ENCODE results near the gene ATP5IF1. TPM values are rescaled to one million over a fixed set of nuclear protein-coding genes. Genes with fewer than 3 reads are reported as not detected.
A peak's percentile ranks its signal among the peaks of the same experiment; 100 is the strongest.

ATP5IF1 gene
- total and polyA plus RNA-seq, 2 donors: 220 to 431 TPM

- Histone ChIP-seq H3K27ac (ENCODE audit: low read depth in 1 of 2, low read length in 1 of 2) (no peak overlapping the region), H3K36me3 (ENCODE audit: control insufficient read depth in 2 of 2, insufficient read depth in 2 of 2, low read length in 1 of 2) (peaks cover 0 to 6% of the 10 kb centered on the region in 2 donors), H3K27me3 (ENCODE audit: control insufficient read depth in 2 of 2, insufficient read depth in 1 of 2, low read length in 1 of 2) (peaks cover 0 to 5% of the 10 kb centered on the region in 2 donors), H3K4me1 (ENCODE audit: control insufficient read depth in 2 of 2, insufficient read depth in 2 of 2, low read length in 2 of 2) (no peaks in the 10 kb centered on the region), H3K9me3 (ENCODE audit: control insufficient read depth in 2 of 2, insufficient read depth in 1 of 2, low read length in 1 of 2) (no peaks in the 10 kb centered on the region), H3K4me3 (ENCODE audit: low read length in 2 of 2) (no peak overlapping the region)
- 98% methylated on average over 2 of the region's 2 CpGs for WGBS
- DNase-seq (ENCODE audit: low read depth in 6 of 9, low spot score in 9 of 9): no peak
Measured at GRCh38 chr1:28267633-28268032, 31.7 kb downstream of the ATP5IF1 start.

GRCh38 chr1:28269529-28269928, 33.6 kb downstream of the ATP5IF1 start:
- DNase-seq (ENCODE audit: low read depth in 6 of 9, low spot score in 9 of 9): no peak
- Histone ChIP-seq H3K27me3 (ENCODE audit: control insufficient read depth in 2 of 2, insufficient read depth in 1 of 2, low read length in 1 of 2) (no peaks in the 10 kb centered on the region), H3K9me3 (ENCODE audit: control insufficient read depth in 2 of 2, insufficient read depth in 1 of 2, low read length in 1 of 2) (no peaks in the 10 kb centered on the region), H3K27ac (ENCODE audit: low read depth in 1 of 2, low read length in 1 of 2) (no peak overlapping the region), H3K36me3 (ENCODE audit: control insufficient read depth in 2 of 2, insufficient read depth in 2 of 2, low read length in 1 of 2) (peaks cover 5 to 20% of the 10 kb centered on the region in 2 donors), H3K4me1 (ENCODE audit: control insufficient read depth in 2 of 2, insufficient read depth in 2 of 2, low read length in 2 of 2) (no peaks in the 10 kb centered on the region), H3K4me3 (ENCODE audit: low read length in 2 of 2) (no peak overlapping the region)
- 91% methylated on average over 2 of the region's 2 CpGs for WGBS

- no peaks in the 10 kb centered on the region for H3K9me3 ChIP-seq (ENCODE audit: control insufficient read depth in 2 of 2, insufficient read depth in 1 of 2, low read length in 1 of 2)
- no peak for DNase-seq (ENCODE audit: low read depth in 6 of 9, low spot score in 9 of 9)
- peaks cover 6 to 23% of the 10 kb centered on the region in 2 donors for H3K36me3 ChIP-seq (ENCODE audit: control insufficient read depth in 2 of 2, insufficient read depth in 2 of 2, low read length in 1 of 2)
- H3K4me1 ChIP-seq (ENCODE audit: control insufficient read depth in 2 of 2, insufficient read depth in 2 of 2, low read length in 2 of 2): no peaks in the 10 kb centered on the region
- 98% methylated on average over 20 of the region's 20 CpGs for WGBS
- no peak overlapping the region for H3K27ac ChIP-seq (ENCODE audit: low read depth in 1 of 2, low read length in 1 of 2)
- no peak overlapping the region for H3K4me3 ChIP-seq (ENCODE audit: low read length in 2 of 2)
- H3K27me3 ChIP-seq (ENCODE audit: control insufficient read depth in 2 of 2, insufficient read depth in 1 of 2, low read length in 1 of 2): no peaks in the 10 kb centered on the region
Measured at GRCh38 chr1:28272215-28272852, 36.4 kb downstream of the ATP5IF1 start.

GRCh38 chr1:28273216-28273860, 37.4 kb downstream of the ATP5IF1 start:
- Histone ChIP-seq H3K9me3 (ENCODE audit: control insufficient read depth in 2 of 2, insufficient read depth in 1 of 2, low read length in 1 of 2) (no peaks in the 10 kb centered on the region), H3K4me1 (ENCODE audit: control insufficient read depth in 2 of 2, insufficient read depth in 2 of 2, low read length in 2 of 2) (no peaks in the 10 kb centered on the region), H3K4me3 (ENCODE audit: low read length in 2 of 2) (no peak overlapping the region), H3K27ac (ENCODE audit: low read depth in 1 of 2, low read length in 1 of 2) (no peak overlapping the region), H3K36me3 (ENCODE audit: control insufficient read depth in 2 of 2, insufficient read depth in 2 of 2, low read length in 1 of 2) (peaks cover 6 to 23% of the 10 kb centered on the region in 2 donors), H3K27me3 (ENCODE audit: control insufficient read depth in 2 of 2, insufficient read depth in 1 of 2, low read length in 1 of 2) (no peaks in the 10 kb centered on the region)
- DNase-seq (ENCODE audit: low read depth in 6 of 9, low spot score in 9 of 9): no peak
- 96% methylated on average over 17 of the region's 17 CpGs for WGBS

GRCh38 chr1:28278763-28279162, 42.8 kb downstream of the ATP5IF1 start:
- peaks cover 0 to 12% of the 10 kb centered on the region in 2 donors for H3K4me1 ChIP-seq (ENCODE audit: control insufficient read depth in 2 of 2, insufficient read depth in 2 of 2, low read length in 2 of 2)
- no peak overlapping the region for H3K27ac ChIP-seq (ENCODE audit: low read depth in 1 of 2, low read length in 1 of 2)
- H3K9me3 ChIP-seq (ENCODE audit: control insufficient read depth in 2 of 2, insufficient read depth in 1 of 2, low read length in 1 of 2): no peaks in the 10 kb centered on the region
- 98% methylated on average over 5 of the region's 5 CpGs for WGBS
- no peak overlapping the region for H3K4me3 ChIP-seq (ENCODE audit: low read length in 2 of 2)
- peaks cover 10 to 17% of the 10 kb centered on the region in 2 donors for H3K36me3 ChIP-seq (ENCODE audit: control insufficient read depth in 2 of 2, insufficient read depth in 2 of 2, low read length in 1 of 2)
- no peaks in the 10 kb centered on the region for H3K27me3 ChIP-seq (ENCODE audit: control insufficient read depth in 2 of 2, insufficient read depth in 1 of 2, low read length in 1 of 2)
- no peak for DNase-seq (ENCODE audit: low read depth in 6 of 9, low spot score in 9 of 9)

GRCh38 chr1:28279721-28280120, 43.8 kb downstream of the ATP5IF1 start:
- Histone ChIP-seq H3K27me3 (ENCODE audit: control insufficient read depth in 2 of 2, insufficient read depth in 1 of 2, low read length in 1 of 2) (no peaks in the 10 kb centered on the region), H3K9me3 (ENCODE audit: control insufficient read depth in 2 of 2, insufficient read depth in 1 of 2, low read length in 1 of 2) (no peaks in the 10 kb centered on the region), H3K36me3 (ENCODE audit: control insufficient read depth in 2 of 2, insufficient read depth in 2 of 2, low read length in 1 of 2) (peaks cover 4 to 12% of the 10 kb centered on the region in 2 donors), H3K4me1 (ENCODE audit: control insufficient read depth in 2 of 2, insufficient read depth in 2 of 2, low read length in 2 of 2) (peaks cover 0 to 12% of the 10 kb centered on the region in 2 donors), H3K27ac (ENCODE audit: low read depth in 1 of 2, low read length in 1 of 2) (no peak overlapping the region), H3K4me3 (ENCODE audit: low read length in 2 of 2) (no peak overlapping the region)
- WGBS: 98% methylated on average over 7 of the region's 7 CpGs
- no peak for DNase-seq (ENCODE audit: low read depth in 6 of 9, low spot score in 9 of 9)

- no peaks in the 10 kb centered on the region for H3K9me3 ChIP-seq (ENCODE audit: control insufficient read depth in 2 of 2, insufficient read depth in 1 of 2, low read length in 1 of 2)
- peaks cover 0 to 12% of the 10 kb centered on the region in 2 donors for H3K4me1 ChIP-seq (ENCODE audit: control insufficient read depth in 2 of 2, insufficient read depth in 2 of 2, low read length in 2 of 2)
- no peak overlapping the region for H3K27ac ChIP-seq (ENCODE audit: low read depth in 1 of 2, low read length in 1 of 2)
- no peaks in the 10 kb centered on the region for H3K27me3 ChIP-seq (ENCODE audit: control insufficient read depth in 2 of 2, insufficient read depth in 1 of 2, low read length in 1 of 2)
- H3K4me3 ChIP-seq (ENCODE audit: low read length in 2 of 2): no peak overlapping the region
- 96% methylated on average over 8 of the region's 8 CpGs for whole genome bisulfite sequencing
- peak in 6 of 9 donors; percentile 19 to 65 (median 36) for DNase-seq (ENCODE audit: low read depth in 6 of 9, low spot score in 9 of 9)
- H3K36me3 ChIP-seq (ENCODE audit: control insufficient read depth in 2 of 2, insufficient read depth in 2 of 2, low read length in 1 of 2): peaks cover 4 to 10% of the 10 kb centered on the region in 2 donors
Measured at GRCh38 chr1:28280501-28280900, 44.6 kb downstream of the ATP5IF1 start.

GRCh38 chr1:28280977-28281381, 45.1 kb downstream of the ATP5IF1 start:
- H3K4me1 ChIP-seq (ENCODE audit: control insufficient read depth in 2 of 2, insufficient read depth in 2 of 2, low read length in 2 of 2): peaks cover 0 to 12% of the 10 kb centered on the region in 2 donors
- H3K27ac ChIP-seq (ENCODE audit: low read depth in 1 of 2, low read length in 1 of 2): no peak overlapping the region
- H3K36me3 ChIP-seq (ENCODE audit: control insufficient read depth in 2 of 2, insufficient read depth in 2 of 2, low read length in 1 of 2): peaks cover 4 to 10% of the 10 kb centered on the region in 2 donors
- no peaks in the 10 kb centered on the region for H3K9me3 ChIP-seq (ENCODE audit: control insufficient read depth in 2 of 2, insufficient read depth in 1 of 2, low read length in 1 of 2)
- no peak for DNase-seq (ENCODE audit: low read depth in 6 of 9, low spot score in 9 of 9)
- no peak overlapping the region for H3K4me3 ChIP-seq (ENCODE audit: low read length in 2 of 2)
- 92% methylated on average over 5 of the region's 5 CpGs for WGBS
- H3K27me3 ChIP-seq (ENCODE audit: control insufficient read depth in 2 of 2, insufficient read depth in 1 of 2, low read length in 1 of 2): no peaks in the 10 kb centered on the region

GRCh38 chr1:28281608-28282425, 45.9 kb downstream of the ATP5IF1 start:
- no peaks in the 10 kb centered on the region for H3K27me3 ChIP-seq (ENCODE audit: control insufficient read depth in 2 of 2, insufficient read depth in 1 of 2, low read length in 1 of 2)
- H3K27ac ChIP-seq (ENCODE audit: low read depth in 1 of 2, low read length in 1 of 2): no peak overlapping the region
- no peaks in the 10 kb centered on the region for H3K9me3 ChIP-seq (ENCODE audit: control insufficient read depth in 2 of 2, insufficient read depth in 1 of 2, low read length in 1 of 2)
- DNase-seq (ENCODE audit: low read depth in 6 of 9, low spot score in 9 of 9): no peak
- H3K4me3 ChIP-seq (ENCODE audit: low read length in 2 of 2): no peak overlapping the region
- 96% methylated on average over 14 of the region's 14 CpGs for WGBS
- H3K4me1 ChIP-seq (ENCODE audit: control insufficient read depth in 2 of 2, insufficient read depth in 2 of 2, low read length in 2 of 2): peaks cover 0 to 12% of the 10 kb centered on the region in 2 donors
- H3K36me3 ChIP-seq (ENCODE audit: control insufficient read depth in 2 of 2, insufficient read depth in 2 of 2, low read length in 1 of 2): peaks cover 4 to 10% of the 10 kb centered on the region in 2 donors
